Measurements from ENCODE around the gene RAI1.

The RAI1 gene

DNA sequence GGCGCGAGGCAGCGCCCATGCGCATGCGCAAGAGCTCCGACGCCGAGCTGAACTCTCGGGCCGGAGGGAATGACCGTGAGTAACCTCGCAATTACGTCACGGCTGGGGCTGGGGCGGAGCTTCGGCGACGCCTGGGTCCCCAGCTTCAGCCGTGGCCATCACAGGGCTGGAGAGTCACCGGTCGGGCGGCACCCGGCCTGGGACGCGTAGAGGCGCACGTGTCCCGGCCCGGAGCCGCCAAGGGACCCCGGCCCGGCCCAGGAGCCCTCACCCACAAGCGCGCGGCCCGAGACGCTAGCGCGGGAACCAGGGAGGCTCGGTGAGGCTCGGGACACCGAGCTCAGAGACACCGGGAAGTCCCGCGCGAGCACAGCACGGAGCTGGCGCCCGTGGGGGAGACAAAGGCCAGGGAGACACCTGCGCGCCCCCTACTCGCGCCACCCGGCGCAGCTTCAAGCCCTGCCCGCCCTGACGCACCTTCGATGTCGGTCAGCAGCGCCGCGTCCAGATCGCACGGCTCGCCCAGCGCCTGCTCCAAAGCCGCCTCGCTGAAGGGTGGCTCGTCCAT is 155.1 kb downstream of the RAI1 start (continued):
- TF ChIP-seq, protein P1, sequence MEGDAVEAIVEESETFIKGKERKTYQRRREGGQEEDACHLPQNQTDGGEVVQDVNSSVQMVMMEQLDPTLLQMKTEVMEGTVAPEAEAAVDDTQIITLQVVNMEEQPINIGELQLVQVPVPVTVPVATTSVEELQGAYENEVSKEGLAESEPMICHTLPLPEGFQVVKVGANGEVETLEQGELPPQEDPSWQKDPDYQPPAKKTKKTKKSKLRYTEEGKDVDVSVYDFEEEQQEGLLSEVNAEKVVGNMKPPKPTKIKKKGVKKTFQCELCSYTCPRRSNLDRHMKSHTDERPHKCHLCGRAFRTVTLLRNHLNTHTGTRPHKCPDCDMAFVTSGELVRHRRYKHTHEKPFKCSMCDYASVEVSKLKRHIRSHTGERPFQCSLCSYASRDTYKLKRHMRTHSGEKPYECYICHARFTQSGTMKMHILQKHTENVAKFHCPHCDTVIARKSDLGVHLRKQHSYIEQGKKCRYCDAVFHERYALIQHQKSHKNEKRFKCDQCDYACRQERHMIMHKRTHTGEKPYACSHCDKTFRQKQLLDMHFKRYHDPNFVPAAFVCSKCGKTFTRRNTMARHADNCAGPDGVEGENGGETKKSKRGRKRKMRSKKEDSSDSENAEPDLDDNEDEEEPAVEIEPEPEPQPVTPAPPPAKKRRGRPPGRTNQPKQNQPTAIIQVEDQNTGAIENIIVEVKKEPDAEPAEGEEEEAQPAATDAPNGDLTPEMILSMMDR (tag by site-specific recombination; IDR thresholded peaks at IDR 0.05): peak; percentile 50
- TF ChIP-seq ZBTB7A (tag by site-specific recombination; IDR thresholded peaks at IDR 0.05; ENCODE audit: low read depth) (peak; percentile 71; the same call in 1 of the 2 replicates), ZNF610 (tag by site-specific recombination; IDR thresholded peaks at IDR 0.05; ENCODE audit: borderline replicate concordance) (0 out of 2 replicates have a peak, but pooled peaks have one; percentile 32), ZBTB21 (tag by site-specific recombination; IDR thresholded peaks at IDR 0.05) (peak; percentile 90), GLI4 (tag by site-specific recombination; IDR thresholded peaks at IDR 0.05) (0 out of 2 replicates have a peak, but pooled peaks have one; percentile 41), ZNF221 (tag by site-specific recombination; IDR thresholded peaks at IDR 0.05; ENCODE audit: borderline replicate concordance) (0 out of 2 replicates have a peak, but pooled peaks have one; percentile 14), ZNF2 (tag by site-specific recombination; IDR thresholded peaks at IDR 0.05) (no peak; the same call in 1 of the 2 replicates), OSR2 (tag by site-specific recombination; IDR thresholded peaks at IDR 0.05) (peak; percentile 15; the same call in 1 of the 2 replicates), ZNF837 (tag by site-specific recombination; IDR thresholded peaks at IDR 0.05) (peak; percentile 82; the same call in 1 of the 2 replicates), ZNF324 (tag by site-specific recombination; IDR thresholded peaks at IDR 0.05) (no peak; the same call in 1 of the 2 replicates), SALL2 (tag by site-specific recombination; IDR thresholded peaks at IDR 0.05; ENCODE audit: borderline replicate concordance) (no peak), ZNF76 (tag by site-specific recombination; IDR thresholded peaks at IDR 0.05; ENCODE audit: borderline replicate concordance, low read depth) (0 out of 2 replicates have a peak, but pooled peaks have one; percentile 58), ZNF785 (tag by site-specific recombination; IDR thresholded peaks at IDR 0.05) (0 out of 2 replicates have a peak, but pooled peaks have one; percentile 29), ZNF423 (tag by site-specific recombination; IDR thresholded peaks at IDR 0.05) (peak; percentile 54; the same call in 1 of the 2 replicates), ZNF24 (tag by site-specific recombination; IDR thresholded peaks at IDR 0.05) (0 out of 2 replicates have a peak, but pooled peaks have one; percentile 21), ZBTB17 (tag by site-specific recombination; IDR thresholded peaks at IDR 0.05) (0 out of 2 replicates have a peak, but pooled peaks have one; percentile 43), ZNF677 (tag by site-specific recombination; IDR thresholded peaks at IDR 0.05) (no peak), ZNF624 (tag by site-specific recombination; IDR thresholded peaks at IDR 0.05) (no peak), ZNF529 (tag by site-specific recombination; IDR thresholded peaks at IDR 0.05; ENCODE audit: insufficient replicate concordance) (no peak), ZBTB48 (tag by site-specific recombination; IDR thresholded peaks at IDR 0.05) (peak; percentile 73), HOXA7 (CRISPR knock-in tag; IDR thresholded peaks at IDR 0.05; ENCODE audit: borderline replicate concordance) (no peak), ZNF157 (tag by site-specific recombination; IDR thresholded peaks at IDR 0.05) (no peak), ZNF596 (tag by site-specific recombination; IDR thresholded peaks at IDR 0.05) (0 out of 2 replicates have a peak, but pooled peaks have one; percentile 9), ZNF768 (tag by site-specific recombination; IDR thresholded peaks at IDR 0.05) (peak; percentile 98), ZNF18 (tag by site-specific recombination; IDR thresholded peaks at IDR 0.05) (no peak), ZNF155 (tag by site-specific recombination; IDR thresholded peaks at IDR 0.05) (no peak), ZNF335 (tag by site-specific recombination; conservative IDR thresholded peaks at IDR 0.05) (0 out of 2 replicates have a peak, but pooled peaks have one; percentile 22), IKZF3 (tag by site-specific recombination; IDR thresholded peaks at IDR 0.05) (no peak), ZBTB11 (tag by site-specific recombination; conservative IDR thresholded peaks at IDR 0.05; ENCODE audit: low read depth) (0 out of 2 replicates have a peak, but pooled peaks have one; percentile 18), ZNF239 (tag by site-specific recombination; IDR thresholded peaks at IDR 0.05) (0 out of 2 replicates have a peak, but pooled peaks have one; percentile 51)
- TF ChIP-seq, protein P2, sequence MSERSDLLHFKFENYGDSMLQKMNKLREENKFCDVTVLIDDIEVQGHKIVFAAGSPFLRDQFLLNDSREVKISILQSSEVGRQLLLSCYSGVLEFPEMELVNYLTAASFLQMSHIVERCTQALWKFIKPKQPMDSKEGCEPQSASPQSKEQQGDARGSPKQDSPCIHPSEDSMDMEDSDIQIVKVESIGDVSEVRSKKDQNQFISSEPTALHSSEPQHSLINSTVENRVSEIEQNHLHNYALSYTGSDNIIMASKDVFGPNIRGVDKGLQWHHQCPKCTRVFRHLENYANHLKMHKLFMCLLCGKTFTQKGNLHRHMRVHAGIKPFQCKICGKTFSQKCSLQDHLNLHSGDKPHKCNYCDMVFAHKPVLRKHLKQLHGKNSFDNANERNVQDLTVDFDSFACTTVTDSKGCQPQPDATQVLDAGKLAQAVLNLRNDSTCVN (tag by site-specific recombination; optimal IDR thresholded peaks at IDR 0.05): peak; percentile 94

All from HEK293 (cell line).